ENCODE measurements around the gene EFCAB6.
"Not testable (repeated sequence)": the region's sequence is repeated elsewhere in the genome, so short reads cannot be mapped to it uniquely, and the experiment has no call there.

GRCh38 chr22:43656581-43656980 lies 155.5 kb downstream of the EFCAB6 start:
- not testable (repeated sequence) for TF ChIP-seq CTCF (IDR thresholded peaks at IDR 0.05; ENCODE audit: borderline replicate concordance, extremely low read depth, low read length, poor library complexity, severe bottlenecking); EZH2 (IDR thresholded peaks at IDR 0.05; ENCODE audit: borderline replicate concordance, low read depth, low read length, severe bottlenecking)
